GM12878 (cell line): ENCODE results near the gene CACNA1E. TPM values are rescaled to one million over a fixed set of nuclear protein-coding genes. Genes with fewer than 3 reads are reported as not detected.

Experiments used
- ATAC-seq: fragments of 200-7000 bp; cut with Tn5 transposase; 3 replicates; pipeline ENCODE4 v1.9.1; 2020; ENCODE audit warnings: mild to moderate bottlenecking, moderate library complexity
- BruUV-seq: library from RNA; stranded (reverse); fragments of 400-500 nt; replicated peaks from 2 replicates; lab custom pipeline; 2021; lab: Mats Ljungman, UMichigan
- CTCF ChIA-PET: fragments of 300-600 bp; sonication (Branson Sonifier 250); formaldehyde crosslinking; extraction: SDS; loops from one replicate; lab custom pipeline; 2021; ENCODE audit warnings: inconsistent platforms; lab: Yijun Ruan, JAX
- POLR2A ChIA-PET: fragments of 350-600 bp; formaldehyde crosslinking; extraction: SDS; loops from one replicate; lab custom pipeline; 2021; ENCODE audit warnings: inconsistent platforms; lab: Charles Lee
- RAD21 ChIA-PET: fragments of 300-600 bp; sonication (Branson Sonifier 250); formaldehyde crosslinking; loops from one replicate; lab custom pipeline; 2023; ENCODE audit warnings: antibody characterized with exemption; ENCODE audit not compliant: unreplicated experiment; lab: Charles Lee
- SMC1A ChIA-PET: fragments of 300-600 bp; sonication (Branson Sonifier 250); formaldehyde crosslinking; loops from one replicate; lab custom pipeline; 2023; ENCODE audit not compliant: unreplicated experiment, uncharacterized antibody; lab: Charles Lee
- DNase-seq: peaks from one replicate; pipeline ENCODE4 v3.0.0-alpha.2; 2011; ENCODE audit warnings: low read depth, low spot score
- FAIRE-seq: peaks from 3 replicates; lab custom pipeline; 2011; peaks lifted over from hg19 to GRCh38; lab: Jason Lieb, UNC
- H2AFZ ChIP-seq: 2 replicates; pipeline ENCODE4 v1.6.0; 2011; ENCODE audit warnings: low read depth, low read length, control low read depth; ENCODE audit not compliant: control insufficient read depth
- H3K27ac ChIP-seq: 2 replicates; pipeline ENCODE4 v1.5.1; 2011; ENCODE audit warnings: control low read depth; ENCODE audit not compliant: control insufficient read depth, insufficient read depth
- H3K27me3 ChIP-seq, 2 experiments: replicated peaks in 1 of 2; 2 replicates each; pipeline versions ENCODE4 v1.6.0 to v1.6.1; 2011; ENCODE audit warnings: low read length in 1 of 2; ENCODE audit not compliant: control insufficient read depth in 2 of 2, insufficient read depth in 2 of 2
- H3K36me3 ChIP-seq, 2 experiments: 2 replicates each; pipeline ENCODE4 v1.5.1; 2011; ENCODE audit warnings: low read length in 1 of 2; ENCODE audit not compliant: control insufficient read depth in 2 of 2, insufficient read depth in 2 of 2
- H3K4me1 ChIP-seq: 2 replicates; pipeline ENCODE4 v1.6.1; 2011; ENCODE audit warnings: mild to moderate bottlenecking, low read length, moderate library complexity, mixed read lengths; ENCODE audit not compliant: control insufficient read depth, insufficient read depth
- H3K4me2 ChIP-seq: 2 replicates; pipeline ENCODE4 v1.6.0; 2011; ENCODE audit warnings: control low read depth; ENCODE audit not compliant: control insufficient read depth, insufficient read depth
- H3K4me3 ChIP-seq: fragments of 200-600 bp; sonication (generic); 2 replicates; pipeline ENCODE4 v1.5.1; 2016
- H3K79me2 ChIP-seq: 2 replicates; pipeline ENCODE4 v1.6.0; 2011; ENCODE audit warnings: low read length; ENCODE audit not compliant: control insufficient read depth, insufficient read depth
- H3K9ac ChIP-seq: 2 replicates; pipeline ENCODE4 v1.8.0; 2011; ENCODE audit warnings: low read length, control low read depth, mixed read lengths; ENCODE audit not compliant: control insufficient read depth, insufficient read depth
- H3K9me3 ChIP-seq: replicated peaks from 3 replicates; pipeline ENCODE4 v1.5.1; 2011; ENCODE audit warnings: mild to moderate bottlenecking, low read length; ENCODE audit not compliant: control insufficient read depth, insufficient read depth
- H4K20me1 ChIP-seq: 2 replicates; pipeline ENCODE4 v1.6.0; 2011; ENCODE audit not compliant: control insufficient read depth, insufficient read depth
- HDAC2 ChIP-seq: fragments of 200-600 bp; sonication (generic); IDR thresholded peaks from 2 replicates; pipeline ENCODE4 v1.6.1; 2017
- HDAC6 ChIP-seq: fragments of 200-600 bp; sonication (generic); IDR thresholded peaks from one replicate; pipeline ENCODE4 v1.8.0; 2017; ENCODE audit warnings: antibody characterized with exemption; ENCODE audit not compliant: unreplicated experiment
- IKZF2 ChIP-seq, 2 experiments: fragments of 450-650 bp; IDR thresholded peaks; 2 replicates each; pipeline ENCODE4 v1.6.1; 2017; ENCODE audit warnings: mild to moderate bottlenecking in 2 of 2, moderate library complexity in 2 of 2
- JUND ChIP-seq: IDR thresholded peaks from 2 replicates; pipeline ENCODE4 v1.6.1; 2012; ENCODE audit warnings: low read depth, mild to moderate bottlenecking, low read length, improper control_type of control experiment, moderate library complexity
- MEF2B ChIP-seq: fragments of 450-650 bp; IDR thresholded peaks from 2 replicates; pipeline ENCODE4 v1.6.1; 2018; ENCODE audit warnings: mild to moderate bottlenecking, moderate library complexity; ENCODE audit not compliant: partially characterized antibody, poor library complexity, severe bottlenecking
- SP1 ChIP-seq: IDR thresholded peaks from one replicate; pipeline ENCODE4 v1.6.1; 2011; ENCODE audit warnings: low read depth, low read length
- ZBTB33 ChIP-seq: fragments of 450-650 bp; IDR thresholded peaks from 2 replicates; pipeline ENCODE4 v1.6.1; 2017; ENCODE audit warnings: mild to moderate bottlenecking
- ZNF274 ChIP-seq: IDR thresholded peaks from one replicate; pipeline ENCODE4 v1.8.0; 2011; ENCODE audit not compliant: insufficient read length, insufficient read depth
- ZNF592 ChIP-seq: fragments of 450-650 bp; IDR thresholded peaks from 2 replicates; pipeline ENCODE4 v1.6.1; 2017; ENCODE audit warnings: mild to moderate bottlenecking, moderate library complexity
- ZZZ3 ChIP-seq: IDR thresholded peaks from 2 replicates; pipeline ENCODE4 v1.6.1; 2011; ENCODE audit warnings: low read depth; ENCODE audit not compliant: control insufficient read depth, insufficient read length
- whole genome bisulfite sequencing: methylation state at CpG from one replicate; pipeline ENCODE4 v1.1.6; 2016; ENCODE audit warnings: low lambda C conversion rate; ENCODE audit not compliant: insufficient replicate concordance, insufficient coverage; ENCODE audit errors: missing lambda C conversion rate; 5-methylcytosine and 5-hydroxymethylcytosine counted together
- in situ Hi-C: fragments of 300-500 bp; cut with MboI; formaldehyde crosslinking; loops from 9 replicates; pipeline ENCODE4 v1.14.3; 2018; ENCODE audit warnings: mixed read lengths
- intact Hi-C: fragments of 100-400 bp; cut with micrococcal nuclease; formaldehyde crosslinking; loops from one replicate; pipeline ENCODE4 v1.14.2; 2022; ENCODE audit not compliant: unreplicated experiment
- polyA plus RNA-seq, 11 experiments: library from polyadenylated mRNA; depleted of rRNA in 4 of 11; unstranded in 6 of 11; stranded (reverse) in 5 of 11; fragments of >200 nt; fragmentation: Nextera tagmentation in 4 of 11; fragmentation: Illumina TruSeq in 1 of 11; extraction: Ambion mirVana in 4 of 11; extraction: Trizol in 1 of 11; gene quantifications; 1 replicate in 1 of 11; 2 replicates in 10 of 11; pipeline versions ENCODE4 v1.2.1 to v1.2.3, GENCODE V29; 2011 to 2016; ENCODE audit warnings: inconsistent platforms in 2 of 11, missing spikeins in 2 of 11, low read depth in 1 of 11
- total RNA-seq, 4 experiments: library from RNA; depleted of rRNA in 3 of 4; stranded (reverse); fragments of >200 nt in 3 of 4; fragmentation: Illumina TruSeq in 1 of 4; extraction: Trizol in 1 of 4; gene quantifications; 2 replicates each; pipeline versions ENCODE4 v1.2.1 to v1.2.3, GENCODE V29; 2013 to 2021

CACNA1E gene
- total and polyA plus RNA-seq, 10 of the 15 experiments (the other 5 are each of a cell fraction or from before 2014, with no cell fraction given): 0.57 to 22.0 (median 8.5) TPM

- Histone ChIP-seq H3K4me3 (no peak overlapping the region), H3K4me1 (peaks cover 31% of the 10 kb centered on the region), H3K36me3 (no peaks in the 10 kb centered on the region), H3K79me2 (no peaks in the 10 kb centered on the region), H3K4me2 (no peak overlapping the region), H3K9ac (no peak overlapping the region), H3K27me3 (no peaks in the 10 kb centered on the region), H3K9me3 (no peaks in the 10 kb centered on the region), H4K20me1 (no peaks in the 10 kb centered on the region), H3K27ac (no peak overlapping the region), H2AFZ (no peak overlapping the region)
- no peak for FAIRE-seq
- CTCF ChIA-PET: interaction anchor here (0.6 to 5.6 kb wide), 9 partner anchors 8 to 647 kb away, joined by 3 to 43 read pairs (median 4); no protein-coding TSS in a partner anchor
- DNase-seq: no peak
- in situ Hi-C loops: no loop called here
- BruUV-seq: no TSS peak
- POLR2A ChIA-PET: interaction anchor here (1.2 to 4.1 kb wide), 3 partner anchors 8 to 129 kb away, joined by 3 to 12 read pairs (median 3); no protein-coding TSS in a partner anchor
- ATAC-seq: no peak
- no peak for TF ChIP-seq HDAC2
- TF ChIP-seq ZZZ3: no peak
- TF ChIP-seq MEF2B: no peak
- TF ChIP-seq HDAC6: no peak
- TF ChIP-seq JUND: no peak
- no peak for TF ChIP-seq ZNF274
- no peak for TF ChIP-seq SP1
- RAD21 ChIA-PET: interaction anchor here (0.8 to 2.4 kb wide), 5 partner anchors 9 to 401 kb away, joined by 3 to 11 read pairs (median 8); no protein-coding TSS in a partner anchor
- intact Hi-C loops: no loop called here
- SMC1A ChIA-PET: interaction anchor here (0.9 to 6.2 kb wide), 12 partner anchors 8 to 606 kb away, joined by 3 to 33 read pairs (median 4); partner anchors contain the start of gene CACNA1E
- WGBS: 97% methylated on average over 3 of the region's 3 CpGs
Measured at GRCh38 chr1:181433931-181434330, 49.4 kb upstream of the CACNA1E start.

GRCh38 chr1:181438013-181438412, 45.3 kb upstream of the CACNA1E start:
- in situ Hi-C loops (no loop called here), intact Hi-C loops (no loop called here)
- Histone ChIP-seq H3K4me2 (no peak overlapping the region; the same call in 1 of the 2 replicates), H3K79me2 (no peaks in the 10 kb centered on the region), H2AFZ (peak overlapping the region; percentile 21; the same call in 1 of the 2 replicates), H3K4me3 (no peak overlapping the region), H3K27me3 (no peaks in the 10 kb centered on the region), H3K9ac (no peak overlapping the region), H3K4me1 (peaks cover 18% of the 10 kb centered on the region), H4K20me1 (no peaks in the 10 kb centered on the region), H3K27ac (peak overlapping the region; percentile 15; the same call in 1 of the 2 replicates), H3K36me3 (no peaks in the 10 kb centered on the region), H3K9me3 (no peaks in the 10 kb centered on the region)
- FAIRE-seq: peak; percentile 57
- no peak for DNase-seq
- peak; percentile 78 for ATAC-seq
- ChIA-PET CTCF (interaction anchor here (1.2 to 5.6 kb wide), 2 partner anchors 12 to 41 kb away, joined by 7 to 43 read pairs; no protein-coding TSS in a partner anchor), POLR2A (interaction anchor here (1.0 kb wide), 1 partner anchor 39 kb away, joined by 4 read pairs; no protein-coding TSS in a partner anchor), RAD21 (no interaction called here), SMC1A (interaction anchor here (6.2 kb wide), 1 partner anchor 40 kb away, joined by 33 read pairs; no protein-coding TSS in a partner anchor)
- no TSS peak for BruUV-seq
- WGBS: 3% methylated on average over 2 of the region's 2 CpGs
- TF ChIP-seq ZBTB33 (no peak), ZNF592 (no peak), IKZF2 (IDR thresholded peaks at IDR 0.05) (peak; percentile 65 to 67)
